Neural progenitor cell (in vitro differentiated cells): ENCODE measurements around the gene PTPN4.

ENCODE experiments used
- CTCF ChIP-seq: fragments of 200-600 bp; sonication (generic); IDR thresholded peaks from 2 replicates; pipeline ENCODE4 v1.5.1; 2017; ENCODE audit warnings: antibody characterized with exemption, mild to moderate bottlenecking
- EZH2 ChIP-seq: fragments of 200-600 bp; sonication (generic); IDR thresholded peaks from 2 replicates; pipeline ENCODE4 v1.6.1; 2017; ENCODE audit warnings: antibody characterized with exemption, mild to moderate bottlenecking, moderate library complexity
- EZH2phosphoT487 ChIP-seq: fragments of 200-600 bp; sonication (generic); IDR thresholded peaks from 2 replicates; pipeline ENCODE4 v1.6.1; 2017; ENCODE audit warnings: antibody characterized with exemption

DNA sequence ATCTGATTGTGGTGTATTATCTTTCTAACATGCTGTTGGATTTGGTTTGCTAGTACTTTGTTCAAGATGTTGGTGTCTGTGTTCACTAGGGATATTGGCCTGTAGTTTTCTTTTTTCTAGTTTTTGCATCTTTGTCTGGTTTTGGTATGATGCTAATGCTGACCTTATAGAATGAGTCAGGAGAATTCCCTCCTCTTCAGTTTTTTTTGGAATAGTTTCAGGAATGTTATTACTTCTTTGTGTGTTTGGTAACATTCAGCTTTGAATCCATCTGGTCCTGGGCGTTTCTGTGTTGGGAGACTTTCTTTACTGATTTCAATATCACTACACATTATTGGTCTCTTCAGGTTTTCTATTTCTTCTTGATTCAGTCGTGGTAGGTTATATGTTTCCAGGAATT, 129.0 kb downstream of the PTPN4 start:
- no peak for TF ChIP-seq CTCF
- TF ChIP-seq EZH2 = no peak
- TF ChIP-seq EZH2phosphoT487 = no peak
